H1 (cell line): ENCODE results near the gene CHSY1.

ENCODE experiments used
- CTCF ChIP-seq, 3 experiments: IDR thresholded peaks; 1 replicate in 2 of 3; 2 replicates in 1 of 3; pipeline versions ENCODE4 v1.5.1 to v1.6.1; 2011; ENCODE audit warnings: low read length in 3 of 3, mild to moderate bottlenecking in 3 of 3, inconsistent platforms in 2 of 3, low read depth in 1 of 3, moderate library complexity in 1 of 3; ENCODE audit not compliant: insufficient read depth in 1 of 3; ENCODE audit errors: control extremely low read depth in 1 of 3
- EP300 ChIP-seq, 2 experiments: IDR thresholded peaks; 1 replicate in 1 of 2; 2 replicates in 1 of 2; pipeline ENCODE4 v1.6.1; 2011 to 2012; ENCODE audit warnings: low read depth in 2 of 2, low read length in 2 of 2, mild to moderate bottlenecking in 2 of 2, borderline replicate concordance in 1 of 2, inconsistent platforms in 1 of 2, moderate library complexity in 1 of 2
- EZH2 ChIP-seq: fragments of 200-600 bp; sonication (generic); IDR thresholded peaks from 2 replicates; pipeline ENCODE4 v1.7.1; 2012; ENCODE audit warnings: low read depth, mild to moderate bottlenecking, moderate library complexity, low read length, inconsistent platforms; ENCODE audit not compliant: severe bottlenecking
- FOSL1 ChIP-seq: IDR thresholded peaks from 2 replicates; pipeline ENCODE4 v1.6.1; 2011; ENCODE audit warnings: mild to moderate bottlenecking, low read depth, low read length, moderate library complexity; ENCODE audit not compliant: insufficient read depth
- JUND ChIP-seq: IDR thresholded peaks from 2 replicates; pipeline ENCODE4 v1.6.1; 2011; ENCODE audit warnings: mild to moderate bottlenecking, improper control_type of control experiment, low read length
- POLR2AphosphoS5 ChIP-seq: IDR thresholded peaks from 2 replicates; pipeline ENCODE4 v1.6.1; 2011; ENCODE audit warnings: low read depth, low read length
- RFX5 ChIP-seq: IDR thresholded peaks from 2 replicates; pipeline ENCODE4 v1.6.1; 2011; ENCODE audit warnings: low read depth, low read length, improper control_type of control experiment, borderline replicate concordance
- SP4 ChIP-seq: IDR thresholded peaks from 2 replicates; pipeline ENCODE4 v1.6.1; 2012; ENCODE audit warnings: low read length, inconsistent platforms

GRCh38 chr15:101139986-101140696, 111.7 kb downstream of the CHSY1 start:
- no peak for TF ChIP-seq CTCF (IDR thresholded peaks at IDR 0.05; ENCODE audit: control extremely low read depth in 1 of 3, insufficient read depth in 1 of 3, low read depth in 1 of 3, low read length in 3 of 3)
- no peak for TF ChIP-seq EP300 (IDR thresholded peaks at IDR 0.05; ENCODE audit: borderline replicate concordance in 1 of 2, low read depth in 2 of 2, low read length in 2 of 2)
- TF ChIP-seq JUND: no peak
- no peak for TF ChIP-seq RFX5
- TF ChIP-seq SP4: no peak
- TF ChIP-seq POLR2AphosphoS5: no peak
- no peak for TF ChIP-seq EZH2
- TF ChIP-seq FOSL1: no peak
